Heart left ventricle (tissue), 13 donors: ENCODE results near the gene HAUS8.

Source experiments
- CTCF ChIP-seq, 12 donors: fragments of 200-600 bp; sonication (generic) in 4 of 12; IDR thresholded peaks; one replicate each; pipeline versions ENCODE4 v1.5.0 to v1.8.0; 2018 to 2022; ENCODE audit warnings: antibody characterized with exemption in 12 of 12, mild to moderate bottlenecking in 5 of 12
- POLR2A ChIP-seq, 2 donors: fragments of 450-650 bp; IDR thresholded peaks; one replicate each; pipeline ENCODE4 v1.6.1; 2017; ENCODE audit warnings: antibody characterized with exemption in 2 of 2, mild to moderate bottlenecking in 2 of 2, moderate library complexity in 2 of 2
- donor health status: ischemic (EF 13 %, LVEDD 7.1; RV severe dilation, severe dysfunction).
- donor health status: DM: no; HTN: yes; CAD: no.
- donor health status: DM: no; HTN: no; CAD: no.
- donor health status: ischemic (EF 25% LVEDD 6.9; RV normal size, moderate dysfunction).
- donor health status: ischemic (EF 25% LVEDD 5.7; RV mildly dilated, moderate dysfunction).
- donor health status: ischemic (EF 35%, LVEDD 5.7; RV mildly dilated, moderate dysfunction).
- donor health status: nonischemic (EF 11% LVEDD 7.7; RV severe dilation, severe dysfunction).
- donor health status: DM: yes; HTN: yes; CAD: no.
- donor health status: PGD.
- donor health status: ischemic (EF 29% LVEDD 5.4; RV normal size, mild dysfunction).
- donor health status: nonischemic (EF 23%, LVEDD 6.1; RV moderate dilation, normal function).

GRCh38 chr19:17036640-17037039 is 38.6 kb downstream of the HAUS8 start:
- TF ChIP-seq CTCF (IDR thresholded peaks at IDR 0.05) (no peak), POLR2A (IDR thresholded peaks at IDR 0.05) (no peak)
